NB4 (cell line): ENCODE measurements around the gene FRAS1.

Source experiments
- DNase-seq: peaks from one replicate; pipeline ENCODE4 v3.0.0; 2010; ENCODE audit warnings: low read depth
- H3K4me3 ChIP-seq: one replicate; pipeline ENCODE4 v1.5.1; 2011; ENCODE audit warnings: mild to moderate bottlenecking, low read depth, low read length, moderate library complexity
- MYC ChIP-seq: IDR thresholded peaks from 2 replicates; pipeline ENCODE4 v1.6.1; 2011; ENCODE audit warnings: low read depth, low read length
- POLR2A ChIP-seq: IDR thresholded peaks from 2 replicates; pipeline ENCODE4 v1.6.1; 2011; ENCODE audit warnings: mild to moderate bottlenecking; ENCODE audit not compliant: insufficient read length; ENCODE audit errors: extremely low read depth
- TF ChIP-seq, protein P1 (sequence below): IDR thresholded peaks from 2 replicates; pipeline ENCODE4 v1.6.1; 2011; ENCODE audit warnings: low read depth, low read length
- TF ChIP-seq, protein P2 (sequence below): IDR thresholded peaks from one replicate; pipeline ENCODE4 v1.5.1; 2012; ENCODE audit warnings: low read depth, low read length

FRAS1 gene

DNA sequence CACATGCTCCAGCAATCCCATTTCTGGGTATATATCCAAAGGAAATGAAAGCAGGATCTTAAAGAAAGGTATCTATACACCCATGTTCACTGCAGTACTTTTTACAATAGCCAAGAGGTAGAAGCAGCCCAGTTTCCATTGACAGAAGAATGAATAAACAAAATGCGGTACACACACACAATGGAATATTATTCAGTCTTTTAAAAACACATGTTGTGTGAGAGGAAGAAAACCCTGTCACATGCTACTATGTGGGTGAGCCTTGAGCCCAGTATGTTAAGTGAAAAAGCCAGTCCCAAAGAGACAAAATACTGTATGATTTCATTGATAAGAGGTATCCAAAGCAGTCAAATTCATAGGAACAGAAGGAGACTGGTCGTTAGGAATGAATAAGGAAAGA lies 500.7 kb downstream of the FRAS1 start:
- DNase-seq: no peak

DNA sequence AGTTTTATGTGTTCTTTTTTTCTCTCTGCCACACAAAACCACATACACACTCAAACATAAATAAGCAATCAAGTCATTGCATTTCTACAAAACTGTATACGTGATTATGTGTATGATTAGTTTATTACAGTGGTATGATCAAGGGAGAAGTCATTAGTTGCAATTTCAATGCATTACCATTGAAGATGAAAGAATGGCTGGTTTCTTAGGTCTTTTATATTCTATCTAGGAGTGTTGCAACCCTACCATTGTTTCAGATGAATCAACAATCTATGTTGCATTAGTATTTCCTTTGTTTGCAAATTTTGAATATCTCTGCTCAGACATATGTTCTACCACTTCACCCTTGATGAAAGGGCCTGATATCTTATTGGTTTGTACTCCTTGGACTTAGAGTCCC lies 501.3 kb downstream of the FRAS1 start:
- H3K4me3 ChIP-seq: no peak overlapping the region
- no peak for DNase-seq
- TF ChIP-seq POLR2A (no peak), MYC (no peak)
- TF ChIP-seq, protein P1, sequence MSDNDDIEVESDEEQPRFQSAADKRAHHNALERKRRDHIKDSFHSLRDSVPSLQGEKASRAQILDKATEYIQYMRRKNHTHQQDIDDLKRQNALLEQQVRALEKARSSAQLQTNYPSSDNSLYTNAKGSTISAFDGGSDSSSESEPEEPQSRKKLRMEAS: no peak
- TF ChIP-seq, protein P2, sequence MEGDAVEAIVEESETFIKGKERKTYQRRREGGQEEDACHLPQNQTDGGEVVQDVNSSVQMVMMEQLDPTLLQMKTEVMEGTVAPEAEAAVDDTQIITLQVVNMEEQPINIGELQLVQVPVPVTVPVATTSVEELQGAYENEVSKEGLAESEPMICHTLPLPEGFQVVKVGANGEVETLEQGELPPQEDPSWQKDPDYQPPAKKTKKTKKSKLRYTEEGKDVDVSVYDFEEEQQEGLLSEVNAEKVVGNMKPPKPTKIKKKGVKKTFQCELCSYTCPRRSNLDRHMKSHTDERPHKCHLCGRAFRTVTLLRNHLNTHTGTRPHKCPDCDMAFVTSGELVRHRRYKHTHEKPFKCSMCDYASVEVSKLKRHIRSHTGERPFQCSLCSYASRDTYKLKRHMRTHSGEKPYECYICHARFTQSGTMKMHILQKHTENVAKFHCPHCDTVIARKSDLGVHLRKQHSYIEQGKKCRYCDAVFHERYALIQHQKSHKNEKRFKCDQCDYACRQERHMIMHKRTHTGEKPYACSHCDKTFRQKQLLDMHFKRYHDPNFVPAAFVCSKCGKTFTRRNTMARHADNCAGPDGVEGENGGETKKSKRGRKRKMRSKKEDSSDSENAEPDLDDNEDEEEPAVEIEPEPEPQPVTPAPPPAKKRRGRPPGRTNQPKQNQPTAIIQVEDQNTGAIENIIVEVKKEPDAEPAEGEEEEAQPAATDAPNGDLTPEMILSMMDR: no peak

More for the DNA sequence above, 500.7 kb downstream of the FRAS1 start:
- TF ChIP-seq, protein P2: no peak
- TF ChIP-seq, protein P1: no peak
- TF ChIP-seq MYC: no peak
- no peak for TF ChIP-seq POLR2A
- H3K4me3 ChIP-seq: no peak overlapping the region

DNA sequence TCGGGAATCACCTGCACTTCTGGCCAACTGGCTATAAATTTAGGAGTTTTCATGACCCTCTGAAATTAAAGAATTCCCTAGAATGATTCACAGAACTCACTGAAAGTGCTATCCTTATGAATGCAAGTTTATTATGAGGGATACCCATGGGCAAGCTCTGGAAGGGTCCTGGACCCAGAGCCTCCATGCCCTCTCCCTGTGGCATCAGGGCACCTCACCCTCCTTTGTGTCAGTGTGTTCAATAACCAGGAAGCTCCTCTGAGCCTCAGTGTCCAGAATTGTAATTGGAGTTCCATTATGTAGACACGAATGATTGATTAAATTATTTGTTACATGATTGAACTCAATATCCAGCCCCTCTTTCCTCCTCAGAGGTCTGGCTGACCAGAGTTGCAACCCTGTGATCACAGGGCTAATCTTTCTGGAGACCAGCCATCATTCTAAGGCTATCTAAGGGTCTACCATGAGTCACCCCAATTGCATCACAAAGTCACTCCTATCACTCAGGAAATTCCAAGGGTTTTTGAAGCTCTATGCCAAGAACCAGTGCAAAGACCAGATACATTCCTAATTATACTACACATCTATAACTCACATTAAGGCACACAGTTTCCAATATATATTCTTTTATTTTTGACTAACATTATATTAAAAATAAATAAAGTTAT lies 503.3 kb downstream of the FRAS1 start:
- TF ChIP-seq, protein P2: no peak
- TF ChIP-seq MYC: no peak
- no peak for DNase-seq
- H3K4me3 ChIP-seq: no peak overlapping the region

DNA sequence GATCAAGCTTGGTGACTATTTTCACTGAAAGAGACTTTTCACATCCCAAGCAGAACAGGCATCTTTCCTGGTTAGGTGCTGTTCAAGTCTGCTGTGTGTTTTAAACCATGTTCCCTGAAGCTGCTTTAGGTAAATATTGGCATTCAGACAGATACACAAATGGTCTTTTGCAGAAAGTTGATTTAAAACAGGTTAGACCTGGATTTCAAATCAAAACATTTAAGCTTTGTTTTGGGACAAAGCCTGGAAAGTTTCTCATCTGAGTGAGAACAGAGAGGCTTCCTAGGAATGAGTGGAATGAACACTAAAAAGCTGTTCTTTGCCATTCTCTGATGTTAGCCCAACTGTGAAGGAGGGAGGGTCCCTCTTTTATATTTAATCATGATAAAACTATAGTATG lies 504.6 kb downstream of the FRAS1 start:
- H3K4me3 ChIP-seq: no peak overlapping the region
- DNase-seq: no peak
- TF ChIP-seq, protein P2: no peak
- TF ChIP-seq POLR2A: no peak
- TF ChIP-seq, protein P1: no peak
- TF ChIP-seq MYC: no peak

DNA sequence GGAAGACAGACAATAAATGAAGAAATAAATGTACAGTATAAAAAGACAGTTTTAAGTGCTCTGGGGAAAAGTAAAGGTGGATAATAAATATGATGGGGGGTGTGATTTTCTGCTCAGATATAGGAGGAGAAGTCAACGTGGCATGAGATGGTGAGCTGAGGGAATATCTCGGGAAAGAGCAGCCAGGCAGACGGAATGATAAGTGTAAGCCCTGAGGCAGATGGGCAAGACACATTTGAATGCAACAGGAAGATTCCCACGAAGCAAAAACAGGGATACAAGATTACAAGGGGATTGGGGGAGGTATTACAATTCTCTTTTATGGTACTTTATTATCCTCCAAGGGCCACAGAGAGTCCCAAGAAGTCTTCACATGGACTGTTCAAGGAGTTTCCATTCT lies 505.6 kb downstream of the FRAS1 start:
- H3K4me3 ChIP-seq: no peak overlapping the region
- no peak for DNase-seq
- TF ChIP-seq, protein P2: no peak

DNA sequence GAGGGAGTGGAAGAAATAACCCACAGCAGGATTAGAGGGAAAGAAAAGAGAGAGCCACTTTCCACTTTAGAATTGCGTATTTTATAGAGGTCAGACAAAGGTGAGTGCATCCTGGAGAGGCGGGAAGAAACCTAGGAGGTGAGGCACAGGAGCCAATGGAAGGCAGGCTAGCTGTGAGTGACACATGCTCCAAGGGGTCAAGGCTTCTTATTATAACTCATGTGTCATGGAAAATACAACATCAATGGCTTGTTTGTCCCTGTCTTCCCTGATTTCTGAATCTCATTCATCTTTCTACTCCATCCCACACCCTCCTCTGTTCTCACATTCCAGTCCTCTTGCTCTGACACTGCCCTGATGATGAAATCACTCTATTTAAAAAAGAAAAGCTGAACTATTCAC lies 508.8 kb downstream of the FRAS1 start:
- H3K4me3 ChIP-seq: no peak overlapping the region
- TF ChIP-seq, protein P1: no peak
- TF ChIP-seq POLR2A (no peak), MYC (no peak)
- TF ChIP-seq, protein P2: no peak
- no peak for DNase-seq
